Heart left ventricle (tissue), 16 donors: ENCODE measurements around the gene MAP4K4. TPM values are rescaled to one million over a fixed set of nuclear protein-coding genes. Genes with fewer than 3 reads are reported as not detected.

ENCODE experiments used
- ATAC-seq, 4 donors: fragments of 200-7000 bp; cut with Tn5 transposase; one replicate each; pipeline ENCODE4 v1.9.1; 2020 to 2022; ENCODE audit warnings: moderate library complexity in 4 of 4, mild to moderate bottlenecking in 3 of 4, moderate number of reproducible peaks in 1 of 4
- DNase-seq, 5 donors: peaks; one replicate each; pipeline ENCODE4 v3.0.0-alpha.2; 2020
- H3K27ac ChIP-seq, 12 donors: fragments of 200-600 bp; sonication (generic) in 4 of 12; one replicate each; pipeline versions ENCODE4 v1.5.0 to v1.8.0; 2016 to 2022; ENCODE audit warnings: mild to moderate bottlenecking in 2 of 12
- H3K27me3 ChIP-seq, 9 donors: fragments of 200-600 bp; sonication (generic) in 2 of 9; one replicate each; pipeline versions ENCODE4 v1.5.1 to v1.8.0; 2016 to 2022; ENCODE audit warnings: mild to moderate bottlenecking in 3 of 9
- H3K36me3 ChIP-seq, 9 donors: fragments of 200-600 bp; sonication (generic) in 2 of 9; one replicate each; pipeline versions ENCODE4 v1.5.0 to v1.8.0; 2018 to 2022; ENCODE audit warnings: mild to moderate bottlenecking in 2 of 9
- H3K4me1 ChIP-seq, 12 donors: fragments of 200-600 bp; sonication (generic) in 4 of 12; one replicate each; pipeline versions ENCODE4 v1.5.0 to v1.8.0; 2016 to 2022; ENCODE audit warnings: mild to moderate bottlenecking in 3 of 12
- H3K4me3 ChIP-seq, 12 donors: fragments of 200-600 bp; sonication (generic) in 4 of 12; one replicate each; pipeline versions ENCODE4 v1.5.0 to v1.8.0; 2017 to 2022; ENCODE audit warnings: mild to moderate bottlenecking in 9 of 12, moderate library complexity in 4 of 12
- H3K9me3 ChIP-seq, 12 donors: fragments of 200-600 bp; sonication (generic) in 4 of 12; one replicate each; pipeline versions ENCODE4 v1.5.0 to v1.8.0; 2016 to 2022; ENCODE audit warnings: mild to moderate bottlenecking in 1 of 12
- POLR2A ChIP-seq, 2 donors: fragments of 450-650 bp; IDR thresholded peaks; one replicate each; pipeline ENCODE4 v1.6.1; 2017; ENCODE audit warnings: antibody characterized with exemption in 2 of 2, mild to moderate bottlenecking in 2 of 2, moderate library complexity in 2 of 2
- WGBS, 4 donors: extraction: QIAGEN DNeasy Blood & Tissue Kit in 2 of 4; methylation state at CpG; one replicate each; pipeline versions ENCODE4 v1.1.5 to v1.1.7; 2013 to 2018; 5-methylcytosine and 5-hydroxymethylcytosine counted together
- intact Hi-C, 10 donors: fragments of 100-400 bp; cut with DNase I; formaldehyde crosslinking; loops; one replicate each; pipeline versions ENCODE4 v1.11.1 to v1.14.2; 2022
- polyA plus RNA-seq, 2 donors: library from polyadenylated mRNA; stranded (reverse); fragments of 200-250 nt; gene quantifications; one replicate each; pipeline ENCODE4 v1.2.3, GENCODE V29; 2013
- total RNA-seq, 9 donors: library from RNA; depleted of rRNA in 2 of 9; stranded (reverse); fragments of >200 nt in 2 of 9; fragmentation: NEBNext Ultra II Directional in 3 of 9; extraction: Animal tissue kit (Norgen Biotek cat#: 25700) in 3 of 9; gene quantifications; one replicate each; pipeline versions ENCODE4 v1.1.0 to v1.2.4, GENCODE V29; 2016 to 2023
- TF ChIP-seq, protein P1 (sequence below), 12 donors: fragments of 200-600 bp; sonication (generic) in 4 of 12; IDR thresholded peaks; one replicate each; pipeline versions ENCODE4 v1.5.0 to v1.8.0; 2018 to 2022; ENCODE audit warnings: antibody characterized with exemption in 12 of 12, mild to moderate bottlenecking in 5 of 12
- donor health status: ischemic (EF 13 %, LVEDD 7.1; RV severe dilation, severe dysfunction).
- donor health status: healthy with polysubstance abuse.
- donor health status: DM: no; HTN: yes; CAD: no.
- donor health status: DM: no; HTN: no; CAD: no.
- donor health status: ischemic (EF 25% LVEDD 6.9; RV normal size, moderate dysfunction).
- donor health status: ischemic (EF 25% LVEDD 5.7; RV mildly dilated, moderate dysfunction).
- donor health status: healthy.
- donor health status: DM: yes; HTN: yes; CAD: no.
- donor health status: ischemic (EF 35%, LVEDD 5.7; RV mildly dilated, moderate dysfunction).
- donor health status: nonischemic (EF 11% LVEDD 7.7; RV severe dilation, severe dysfunction).
- donor health status: DM: yes; HTN: yes; CAD: no.
- donor health status: PGD.
- donor health status: ischemic (EF 29% LVEDD 5.4; RV normal size, mild dysfunction).
- donor health status: nonischemic (EF 23%, LVEDD 6.1; RV moderate dilation, normal function).

Gene MAP4K4
- total and polyA plus RNA-seq, 11 donors: 52.7 to 192 (median 114) TPM

DNA sequence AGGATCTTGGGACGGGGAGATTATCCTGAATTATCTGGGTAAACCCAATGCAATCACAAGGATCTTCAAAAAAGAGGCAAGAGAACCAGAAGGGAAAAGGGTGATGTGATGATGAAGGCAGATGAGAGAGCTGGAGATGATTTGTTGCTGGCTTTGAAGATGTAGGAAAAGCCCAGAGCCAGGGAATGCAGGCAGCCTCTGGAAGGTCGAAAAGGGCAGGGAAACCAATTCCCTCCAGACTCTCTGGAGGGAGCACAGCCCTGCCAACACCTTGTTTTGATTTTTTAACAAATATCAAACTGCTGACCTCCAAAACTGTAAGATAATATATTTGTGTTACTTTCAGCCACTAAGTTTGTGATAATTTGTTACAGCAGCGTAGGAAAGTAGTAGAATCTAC is 245.3 kb downstream of the MAP4K4 start:
- Histone ChIP-seq H3K27ac (no peak overlapping the region), H3K4me3 (no peak overlapping the region), H3K9me3 (peaks cover 0 to 9% (median 0%) of the 10 kb centered on the region in 12 donors), H3K4me1 (peaks cover 0 to 9% (median 0%) of the 10 kb centered on the region in 12 donors), H3K36me3 (no peaks in the 10 kb centered on the region), H3K27me3 (peaks cover 0 to 8% (median 0%) of the 10 kb centered on the region in 9 donors)
- DNase-seq (no peak), ATAC-seq (no peak)
- intact Hi-C loops: no loop called here
- TF ChIP-seq, protein P1, sequence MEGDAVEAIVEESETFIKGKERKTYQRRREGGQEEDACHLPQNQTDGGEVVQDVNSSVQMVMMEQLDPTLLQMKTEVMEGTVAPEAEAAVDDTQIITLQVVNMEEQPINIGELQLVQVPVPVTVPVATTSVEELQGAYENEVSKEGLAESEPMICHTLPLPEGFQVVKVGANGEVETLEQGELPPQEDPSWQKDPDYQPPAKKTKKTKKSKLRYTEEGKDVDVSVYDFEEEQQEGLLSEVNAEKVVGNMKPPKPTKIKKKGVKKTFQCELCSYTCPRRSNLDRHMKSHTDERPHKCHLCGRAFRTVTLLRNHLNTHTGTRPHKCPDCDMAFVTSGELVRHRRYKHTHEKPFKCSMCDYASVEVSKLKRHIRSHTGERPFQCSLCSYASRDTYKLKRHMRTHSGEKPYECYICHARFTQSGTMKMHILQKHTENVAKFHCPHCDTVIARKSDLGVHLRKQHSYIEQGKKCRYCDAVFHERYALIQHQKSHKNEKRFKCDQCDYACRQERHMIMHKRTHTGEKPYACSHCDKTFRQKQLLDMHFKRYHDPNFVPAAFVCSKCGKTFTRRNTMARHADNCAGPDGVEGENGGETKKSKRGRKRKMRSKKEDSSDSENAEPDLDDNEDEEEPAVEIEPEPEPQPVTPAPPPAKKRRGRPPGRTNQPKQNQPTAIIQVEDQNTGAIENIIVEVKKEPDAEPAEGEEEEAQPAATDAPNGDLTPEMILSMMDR (IDR thresholded peaks at IDR 0.05): no peak
- TF ChIP-seq POLR2A (IDR thresholded peaks at IDR 0.05): no peak
- WGBS, 4 donors: 63 to 85% (median 78%) methylated on average over 3 of the region's 3 CpGs

Other genes with a start within 250 kb of the MAP4K4 start
- 1 to 10 TPM in 2 of 9 donors, under 1 TPM in 2, not detected in 5; 0.17 to 2.0 (median 0.93) TPM for gene RFX8, start 222.6 kb upstream of the MAP4K4 start, total RNA-seq
- gene RFX8, start 222.6 kb upstream of the MAP4K4 start, polyA plus RNA-seq: under 1 TPM; 0.12 to 0.50 TPM